GM19468 (cell line): ENCODE measurements around the gene ZNF672.

Experiments
- ATAC-seq: cut with Tn5 transposase; IDR thresholded peaks from one replicate; pipeline ENCODE4 v1.9.1; 2021; ENCODE audit warnings: mild to moderate bottlenecking, moderate library complexity, moderate number of reproducible peaks; ENCODE audit not compliant: unreplicated experiment; ENCODE audit errors: extremely low read depth

Gene ZNF672

DNA sequence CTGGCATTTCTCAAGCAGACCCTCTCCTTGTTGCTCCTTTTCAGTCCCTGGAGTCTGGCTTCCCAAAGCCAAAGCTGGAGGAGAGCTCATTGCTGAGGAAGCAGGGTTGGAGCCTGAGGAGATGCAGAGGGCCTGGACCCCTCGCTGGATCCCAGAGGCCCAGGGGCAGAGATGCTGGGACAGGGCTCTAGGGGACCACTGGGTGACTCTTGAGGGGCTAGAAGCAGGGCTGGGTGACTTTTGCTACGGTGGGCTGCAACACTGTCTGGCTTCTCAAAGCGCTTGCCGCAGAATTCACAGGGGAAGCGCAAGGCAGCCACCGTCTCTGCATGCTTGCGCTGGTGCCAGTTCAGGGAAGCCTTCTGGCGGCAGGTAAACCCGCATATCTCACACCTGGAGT lies 12.1 kb downstream of the ZNF672 start:
- no peak for ATAC-seq

DNA sequence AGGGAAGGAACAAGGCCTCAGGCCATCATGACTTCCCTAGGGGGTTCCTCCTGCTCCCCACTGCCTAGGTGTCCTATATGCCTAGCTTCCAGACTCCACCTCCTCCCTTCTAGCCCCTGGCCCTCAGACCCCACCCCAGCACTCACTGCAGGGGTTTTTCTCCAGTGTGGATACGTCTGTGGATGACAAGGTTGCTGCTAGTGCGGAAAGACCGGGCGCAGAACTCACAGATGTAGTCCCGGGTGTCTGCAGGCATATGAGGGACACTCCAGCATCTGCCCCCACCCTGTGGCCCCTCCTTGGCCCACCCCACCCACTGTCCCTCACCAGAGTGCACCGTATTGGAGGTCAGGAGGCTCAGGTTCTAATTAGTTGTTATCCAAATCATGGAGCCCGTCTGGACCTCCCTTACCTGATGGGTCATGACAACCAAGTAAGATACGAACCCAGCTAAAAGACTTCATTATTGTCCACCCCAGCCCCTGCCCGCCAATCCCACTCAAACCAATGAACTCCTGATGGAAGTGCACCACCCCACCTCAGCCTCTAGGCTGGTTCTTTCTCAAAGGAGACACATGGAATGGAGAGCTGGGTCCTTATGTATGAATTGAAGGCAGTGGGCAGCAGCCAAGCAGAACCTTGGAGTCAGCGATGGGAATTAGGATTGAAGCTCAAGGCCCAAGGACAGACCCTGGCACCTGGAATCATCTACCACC lies 12.7 kb downstream of the ZNF672 start:
- no peak for ATAC-seq

DNA sequence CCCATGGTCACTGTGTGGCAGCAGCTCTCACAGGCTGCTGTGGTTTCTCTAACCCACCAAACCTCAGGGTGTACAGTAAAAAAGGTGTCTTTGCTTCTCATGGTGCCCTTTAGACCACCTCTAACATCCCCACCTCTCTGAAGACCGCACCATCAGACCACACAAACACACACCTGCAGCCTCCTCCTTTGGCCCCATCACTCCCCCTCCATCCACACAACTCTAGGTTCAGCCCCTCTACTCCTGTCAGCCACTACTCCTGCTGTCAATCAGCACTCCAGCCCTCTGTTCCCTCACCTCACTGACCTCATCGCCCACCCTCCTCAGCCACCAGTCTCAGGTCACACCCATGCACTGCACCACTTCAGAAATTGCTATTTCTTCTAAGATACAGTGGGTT lies 13.4 kb downstream of the ZNF672 start:
- no peak for ATAC-seq

DNA sequence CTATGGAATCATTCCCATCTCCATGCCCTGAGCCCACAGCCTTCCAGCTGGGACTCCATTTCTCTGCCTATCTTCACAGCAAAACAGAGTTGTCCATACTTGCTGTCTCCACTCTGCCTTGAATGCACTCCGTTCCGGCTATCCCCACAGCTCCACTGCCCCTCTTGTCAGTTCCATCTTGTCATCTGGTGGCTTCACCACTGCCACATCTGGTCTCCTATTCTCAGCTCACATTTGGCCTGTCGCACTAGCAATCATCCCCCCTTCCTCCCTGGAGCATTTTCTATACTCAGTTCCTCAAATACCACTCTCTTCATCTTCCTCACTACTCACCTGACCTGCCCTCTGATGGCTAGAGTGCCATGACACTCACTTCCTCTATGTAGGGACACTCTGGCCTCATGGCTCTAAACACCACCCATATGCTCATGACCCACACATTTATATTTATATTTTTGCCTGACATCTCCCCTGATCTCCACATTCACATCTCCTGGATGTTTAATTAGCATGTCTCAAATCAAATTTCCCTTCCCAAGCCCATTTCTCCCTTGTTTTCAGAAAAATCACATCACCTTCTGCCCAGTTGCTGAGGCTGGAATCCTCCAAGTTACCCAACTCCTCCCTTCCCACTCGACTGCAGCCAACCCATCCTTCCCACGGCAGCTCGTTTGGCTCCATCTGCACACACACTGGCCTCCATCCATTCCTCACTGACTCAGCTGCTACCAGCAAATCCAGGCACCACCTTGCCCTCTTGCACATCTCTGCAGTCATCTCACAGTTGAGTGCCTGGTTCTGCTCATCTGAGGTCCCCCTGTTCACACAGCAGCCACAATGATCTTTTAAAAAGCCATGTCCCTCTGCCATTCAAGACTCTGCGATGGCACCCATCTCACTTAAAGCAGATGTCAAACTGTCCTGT lies 14.7 kb downstream of the ZNF672 start:
- no peak for ATAC-seq

DNA sequence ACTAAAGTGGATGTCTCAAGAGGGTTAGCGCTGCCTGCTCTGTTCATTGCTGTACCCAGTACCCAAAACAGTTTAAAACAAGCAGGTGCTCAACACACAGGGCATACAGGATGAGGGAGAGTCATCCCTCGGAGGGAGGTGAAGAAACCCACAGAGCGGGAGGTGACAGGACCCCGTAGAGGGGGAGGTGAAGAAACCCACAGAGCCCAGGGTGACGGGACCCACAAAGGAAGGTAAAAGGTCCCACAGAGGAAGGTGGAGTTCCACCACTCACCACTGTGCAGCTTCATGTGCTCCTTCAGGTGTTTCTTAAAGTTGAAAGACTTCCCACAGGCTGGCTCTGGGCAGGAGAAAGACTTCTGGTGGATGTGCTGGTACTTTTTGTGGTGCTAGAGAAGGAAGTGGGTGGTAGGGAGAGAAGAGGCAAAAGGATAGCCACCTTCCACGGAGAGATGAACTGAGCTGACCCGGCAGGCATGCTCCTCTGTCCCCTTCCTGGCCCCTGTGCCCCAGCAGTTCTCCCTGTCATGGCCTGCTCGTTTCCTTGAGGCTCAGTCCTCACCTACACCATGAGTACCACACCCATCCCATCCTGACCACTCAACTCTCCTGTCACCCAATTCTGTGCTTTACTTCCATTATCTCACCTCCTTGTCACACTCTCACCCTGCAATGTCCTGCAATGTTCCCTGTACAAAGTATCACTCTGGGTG lies 15.8 kb downstream of the ZNF672 start:
- ATAC-seq, result no peak

DNA sequence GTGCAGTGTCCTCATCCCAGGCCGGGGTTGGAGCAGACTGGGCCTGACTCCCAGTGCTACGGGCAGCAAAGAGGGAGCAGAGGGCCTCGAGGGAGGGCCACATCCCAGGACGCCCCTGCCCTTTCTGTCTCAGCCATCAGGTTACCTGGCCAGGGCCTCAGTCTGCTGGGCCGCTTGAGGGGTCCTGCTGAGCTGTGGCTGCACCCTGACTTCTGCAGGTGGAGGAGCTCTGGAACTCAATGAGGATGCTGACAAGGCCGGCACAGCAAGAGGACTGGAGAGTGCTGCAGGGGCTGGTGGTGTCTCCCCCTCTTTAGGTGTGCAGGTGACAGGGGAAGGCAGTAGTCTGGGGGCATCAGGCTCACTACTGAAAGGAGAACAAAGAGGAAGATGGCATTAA lies 17.6 kb downstream of the ZNF672 start:
- ATAC-seq, result no peak

DNA sequence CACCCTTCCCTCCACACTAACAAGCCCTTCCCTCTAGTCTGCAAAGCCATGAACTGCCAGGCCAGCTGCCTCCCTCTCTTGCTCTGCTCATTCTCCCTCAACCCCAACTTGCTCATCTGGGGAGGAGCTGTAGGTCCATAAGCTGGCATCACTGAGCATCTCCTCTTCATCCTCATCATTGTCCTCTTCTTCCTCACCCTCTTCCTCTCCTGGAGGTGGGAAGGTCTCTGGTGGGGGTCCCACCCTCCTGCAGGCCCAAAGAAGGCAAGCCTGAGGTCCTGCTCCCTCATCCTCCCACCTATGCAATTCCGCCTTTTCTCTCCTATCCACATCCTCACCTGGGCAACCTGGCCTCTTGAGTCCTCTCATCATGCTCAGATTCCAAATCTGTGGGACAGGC lies 18.2 kb downstream of the ZNF672 start:
- no peak for ATAC-seq

DNA sequence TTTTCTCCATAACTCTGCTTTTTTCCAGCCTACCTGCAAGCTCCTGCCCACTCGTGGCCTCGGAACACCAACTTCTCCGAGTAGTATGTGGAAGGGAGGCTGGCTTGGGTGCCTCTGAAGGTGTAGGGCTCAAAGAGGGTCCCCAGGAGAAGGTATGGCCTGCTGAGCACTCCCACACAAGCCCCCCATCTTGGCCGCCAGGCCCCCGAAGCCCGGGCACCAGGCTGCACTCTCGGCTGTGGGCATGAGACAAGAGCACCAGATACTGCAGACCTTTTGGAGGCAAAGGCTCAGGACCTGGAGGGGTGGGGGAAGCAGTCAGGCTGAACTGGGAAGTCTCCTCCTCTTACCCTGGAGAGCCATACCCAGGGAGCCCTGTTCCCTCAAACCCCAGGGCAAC lies 19.2 kb downstream of the ZNF672 start:
- ATAC-seq, result no peak

DNA sequence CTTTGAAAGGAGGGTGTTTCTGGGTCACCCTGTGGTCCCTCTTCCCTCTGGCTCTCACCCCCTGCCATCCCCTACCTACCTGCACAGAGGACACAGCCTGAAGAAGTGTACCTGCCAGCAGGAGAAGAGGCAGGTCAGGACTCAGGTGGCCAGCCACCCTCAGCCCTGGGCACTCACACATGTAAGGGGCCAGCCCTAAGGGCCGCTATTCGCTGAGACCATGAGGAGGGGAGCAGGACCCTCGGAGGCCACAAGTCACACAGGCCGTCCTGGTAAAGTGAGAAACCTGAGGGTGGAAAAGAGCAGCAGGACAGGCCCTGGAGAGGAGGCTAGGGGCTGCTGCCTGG lies 19.7 kb downstream of the ZNF672 start:
- no peak for ATAC-seq

DNA sequence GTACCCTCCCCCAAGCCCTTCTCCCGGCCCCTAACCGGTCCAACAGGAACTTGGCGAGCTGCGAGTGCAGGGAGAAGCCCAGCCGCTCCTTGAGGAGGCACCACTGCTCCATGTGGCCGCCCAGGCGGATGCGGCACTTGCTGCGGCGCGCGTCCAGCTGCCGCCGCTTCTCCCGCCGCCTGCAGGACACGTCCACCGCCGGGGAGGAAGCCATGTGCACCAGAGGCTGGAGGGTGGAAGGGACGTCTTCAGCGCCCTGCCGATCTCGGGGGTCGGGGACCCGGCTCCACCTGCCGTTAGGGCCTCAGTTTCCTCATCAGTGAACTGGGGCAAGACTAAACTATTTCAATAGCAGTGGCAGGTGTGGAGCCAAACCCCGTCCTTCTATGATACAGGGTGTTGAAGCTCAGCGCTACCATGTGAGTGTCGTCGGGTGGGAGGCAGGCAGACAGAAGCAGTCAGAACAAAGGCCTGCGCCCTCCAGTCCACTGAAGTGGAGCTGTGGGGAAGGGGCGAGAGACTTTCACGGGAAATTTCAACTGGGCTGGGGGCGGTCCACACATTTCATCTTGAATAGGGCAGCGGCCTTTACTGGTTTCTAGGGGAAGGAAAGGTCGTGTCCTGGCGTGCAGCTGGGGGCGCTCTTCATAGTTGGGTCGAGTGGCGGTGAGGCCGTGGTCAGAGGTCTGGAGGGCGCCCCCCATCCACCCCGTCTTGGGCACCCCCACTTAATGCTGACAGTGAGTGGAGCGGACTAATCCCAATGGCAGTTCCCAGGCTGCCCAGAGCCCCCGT lies 20.3 kb downstream of the ZNF672 start:
- ATAC-seq, result peak; percentile 4

DNA sequence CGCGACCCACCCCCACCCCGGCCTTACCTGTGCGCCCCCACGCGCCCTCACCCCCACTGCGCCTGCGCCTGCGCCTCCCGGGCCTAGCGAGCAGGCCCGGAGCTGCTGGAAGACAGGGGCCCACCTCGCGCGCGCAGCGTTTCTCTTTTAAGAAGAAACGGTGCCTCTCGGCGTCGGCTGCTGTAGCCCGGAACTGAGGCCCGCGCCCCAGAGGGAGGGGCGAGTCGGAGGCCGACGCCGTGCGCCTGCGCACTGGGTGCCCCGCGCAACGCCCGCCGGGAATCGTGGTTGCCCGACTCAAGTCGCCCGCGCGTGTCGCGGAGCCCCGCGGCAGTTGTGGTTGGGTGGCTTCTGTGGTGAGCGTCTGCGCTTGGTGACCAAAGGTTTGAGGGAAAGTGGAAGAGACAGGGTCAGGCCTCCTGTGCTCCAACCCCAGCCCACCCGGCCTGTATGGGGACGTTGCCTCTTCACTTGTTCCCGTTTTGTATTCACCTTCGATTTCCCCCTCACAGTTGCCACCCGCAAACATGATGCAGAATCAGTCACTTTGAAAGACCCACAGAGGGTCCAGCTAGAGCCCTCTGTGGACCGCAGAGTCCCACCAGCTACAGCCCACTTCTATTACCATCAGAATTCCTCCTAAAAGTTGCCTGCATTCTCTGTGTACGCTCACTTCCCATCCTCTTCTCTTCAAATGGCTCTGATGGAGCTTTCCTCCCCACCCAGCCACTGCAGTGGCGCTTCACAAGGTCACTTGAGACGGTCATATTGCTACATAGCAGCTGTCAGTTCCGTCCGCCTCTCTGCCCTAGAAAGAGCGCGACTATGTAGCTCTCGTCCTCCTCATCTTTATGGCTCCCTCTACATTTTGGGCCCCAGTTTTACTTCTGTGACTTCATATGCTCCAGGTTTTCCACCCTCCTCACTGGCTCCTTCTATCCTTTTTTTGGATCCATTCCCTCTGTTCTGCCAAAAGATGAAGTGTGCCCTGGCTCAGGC lies 21.2 kb downstream of the ZNF672 start, which contains the start of gene ZNF692:
Gene ZNF692 (minus strand): TSS at position 195 of the 999 bp plus-strand sequence. CDS start 776 bp downstream, outside the sequence.
- ATAC-seq, result peak; percentile 60

DNA sequence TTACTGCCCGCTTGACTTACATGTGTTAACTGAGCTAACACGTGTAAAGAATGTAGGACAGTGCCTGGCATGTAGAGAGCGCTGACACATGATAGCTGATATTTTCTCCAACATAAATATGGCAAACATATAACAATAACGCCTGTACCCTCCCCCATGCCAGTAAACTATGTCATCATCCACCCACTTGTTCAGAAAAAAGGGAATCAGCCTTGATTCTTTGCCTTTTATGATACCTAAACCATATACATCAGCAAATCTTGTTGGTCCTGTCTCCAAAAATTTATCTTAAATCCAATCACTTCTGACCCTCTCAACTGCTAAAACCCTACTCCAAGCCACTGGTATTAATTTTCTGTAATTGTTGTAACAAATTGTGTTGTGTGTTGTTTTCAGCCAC lies 22.0 kb downstream of the ZNF672 start:
- no peak for ATAC-seq

DNA sequence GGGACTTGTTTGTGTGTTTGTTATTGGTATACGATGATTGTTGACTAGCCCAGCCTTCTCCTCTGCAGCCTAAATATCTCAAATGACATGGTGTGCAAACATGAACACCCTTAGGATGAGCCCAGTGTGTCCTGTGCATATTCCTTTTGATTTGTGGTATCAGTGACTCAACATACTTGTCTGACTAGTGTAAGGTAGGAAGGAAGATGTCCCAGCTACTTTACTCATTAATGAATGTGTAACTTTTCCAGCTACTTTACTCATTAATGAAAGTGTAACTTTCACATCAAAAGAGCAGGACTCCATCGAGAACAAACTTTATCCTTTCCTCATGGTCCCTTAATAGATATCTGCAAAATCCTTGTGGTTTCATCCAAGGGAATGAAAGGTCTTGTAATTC lies 23.6 kb downstream of the ZNF672 start:
- no peak for ATAC-seq

DNA sequence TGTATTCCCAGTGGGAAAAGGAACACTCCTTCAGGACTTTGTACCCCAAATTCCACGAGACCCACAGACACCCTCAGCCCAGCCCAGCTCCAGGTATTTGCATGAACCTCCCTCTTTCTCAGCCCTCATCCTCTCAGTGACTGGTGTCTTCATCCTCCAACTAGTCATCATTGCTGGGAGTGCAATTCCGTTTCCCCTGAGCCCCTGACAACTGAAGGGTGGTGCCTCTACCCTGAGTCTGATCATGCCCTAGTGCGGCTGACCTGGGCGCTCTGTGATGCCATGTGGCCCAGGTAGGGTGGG lies 24.6 kb downstream of the ZNF672 start:
- ATAC-seq, result no peak

DNA sequence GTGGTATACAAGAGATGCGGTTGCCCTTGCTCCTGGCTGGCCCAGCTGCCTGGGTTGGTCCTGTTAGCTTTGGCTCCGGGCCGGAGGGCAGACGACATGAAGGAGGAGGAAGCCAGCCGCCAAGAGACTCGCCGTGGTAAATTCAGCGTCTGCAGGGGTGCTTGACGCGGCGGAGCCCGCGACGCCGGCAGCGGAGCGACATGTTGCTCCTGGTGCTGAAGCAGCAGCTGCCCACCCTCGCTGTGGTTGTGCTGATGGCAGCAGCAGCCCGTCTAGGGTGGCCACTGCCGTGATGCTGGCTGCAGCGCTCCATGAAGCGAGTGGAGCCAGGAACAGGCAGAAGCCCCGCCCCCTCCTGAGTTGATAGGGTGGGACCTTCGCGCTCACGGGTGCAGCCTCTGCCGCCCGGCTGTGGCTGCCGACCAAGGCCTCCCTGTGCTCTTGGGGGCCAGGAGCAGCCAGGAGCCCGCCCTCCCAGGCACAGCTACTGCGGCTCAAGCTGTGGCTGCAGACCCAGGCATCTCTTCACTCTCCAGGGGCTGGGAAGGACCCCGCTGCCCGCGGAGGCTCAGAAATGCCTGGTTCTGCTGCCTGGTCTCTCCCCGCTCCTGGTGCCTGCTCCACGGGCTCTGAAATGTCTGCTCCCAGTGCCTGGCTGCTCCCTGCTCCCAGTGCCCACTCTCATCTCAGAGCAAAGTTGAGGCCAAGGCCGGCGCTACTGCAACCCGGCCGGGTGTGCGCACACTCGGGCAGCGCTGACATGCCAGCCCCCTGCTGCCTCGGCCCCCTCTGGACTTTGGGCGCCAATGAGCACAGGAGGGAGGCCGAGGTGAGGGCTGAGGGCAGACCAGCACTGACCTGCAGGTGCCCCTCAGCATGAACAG lies 25.2 kb downstream of the ZNF672 start:
- peak; percentile 53 for ATAC-seq

DNA sequence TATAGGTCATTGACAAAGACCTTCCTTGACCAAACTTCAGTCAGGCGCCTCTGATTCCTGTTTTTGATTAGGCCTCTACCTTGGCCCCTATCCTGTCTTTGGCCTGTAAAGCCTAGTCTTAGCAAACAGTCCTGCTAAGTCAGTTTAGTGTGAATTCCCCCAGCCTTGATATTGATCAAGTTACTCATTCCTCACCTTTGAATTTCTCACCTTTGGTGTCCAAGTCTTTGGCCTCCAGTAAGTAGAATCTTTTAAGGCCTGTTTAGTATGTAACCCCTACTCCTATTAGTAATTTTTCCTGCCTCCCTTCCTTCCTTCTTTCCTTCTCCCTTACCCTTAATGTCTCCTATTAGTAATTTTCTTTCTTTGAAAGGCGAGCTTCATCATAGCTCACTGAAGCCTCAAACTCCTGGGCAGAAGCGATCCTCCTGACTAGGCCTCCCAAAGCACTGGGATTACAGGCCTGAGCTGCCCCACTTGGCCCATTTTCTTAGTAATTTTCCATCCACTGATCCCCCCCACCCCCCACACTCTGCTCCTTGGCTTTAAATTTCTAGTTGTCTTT lies 33.9 kb downstream of the ZNF672 start:
- ATAC-seq, result no peak

DNA sequence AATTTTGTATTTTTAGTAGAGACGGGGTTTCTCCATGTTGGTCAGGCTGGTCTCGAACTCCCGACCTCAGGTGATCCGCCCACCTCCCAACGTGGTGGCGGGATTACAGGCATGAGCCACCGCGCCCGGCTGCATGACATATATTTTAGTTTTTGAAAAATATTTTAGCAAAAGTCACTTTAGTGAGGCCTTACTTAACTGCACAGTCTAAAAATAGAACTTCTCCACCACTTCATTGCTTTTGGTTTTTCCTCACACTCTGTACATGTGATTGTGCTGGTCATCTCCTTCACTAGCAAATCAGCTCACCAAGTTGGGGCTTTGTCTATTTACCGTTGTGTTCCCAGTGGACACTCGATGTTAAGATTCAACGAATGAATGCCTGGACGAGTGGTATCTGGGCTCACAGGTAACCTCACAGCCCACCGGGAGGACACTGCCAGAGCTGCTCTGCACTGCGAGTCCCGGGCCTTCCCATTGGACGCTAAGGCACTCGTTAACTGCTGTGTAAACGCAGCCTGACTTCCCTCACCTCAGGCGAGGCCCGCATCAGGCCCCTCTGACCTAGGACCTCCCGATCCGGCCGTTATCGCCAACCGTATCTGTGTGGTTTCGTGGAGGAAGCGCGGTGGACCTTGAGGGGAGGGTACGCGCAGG lies 34.9 kb downstream of the ZNF672 start:
- ATAC-seq, result no peak
